HAP-1 (cell line): ENCODE data around the gene SCN8A.
"Not testable (repeated sequence)": the region's sequence is repeated elsewhere in the genome, so short reads cannot be mapped to it uniquely, and the experiment has no call there.

Experiments
- DNase-seq, 2 experiments: peaks; one replicate each; pipeline ENCODE4 v3.0.0-alpha.2; 2016 to 2020; ENCODE audit warnings: low spot score in 2 of 2
- H3K27me3 ChIP-seq: fragments of 250-450 bp; sonication (Bioruptor Pico); 2 replicates; pipeline ENCODE4 v1.5.1; 2020; ENCODE audit warnings: low read depth, mild to moderate bottlenecking, moderate library complexity
- H3K36me3 ChIP-seq: fragments of 250-450 bp; sonication (Bioruptor Pico); replicated peaks from 2 replicates; pipeline ENCODE4 v1.5.1; 2020; ENCODE audit warnings: mild to moderate bottlenecking
- H3K4me1 ChIP-seq: fragments of 250-450 bp; sonication (Bioruptor Pico); 2 replicates; pipeline ENCODE4 v1.5.1; 2020; ENCODE audit warnings: mild to moderate bottlenecking
- H3K4me3 ChIP-seq: fragments of 250-450 bp; sonication (Bioruptor Pico); 2 replicates; pipeline ENCODE4 v1.5.1; 2020; ENCODE audit warnings: mild to moderate bottlenecking, moderate library complexity
- H3K9me3 ChIP-seq: fragments of 250-450 bp; sonication (Bioruptor Pico); 2 replicates; pipeline ENCODE4 v1.5.1; 2020; ENCODE audit warnings: mild to moderate bottlenecking, moderate library complexity
- in situ Hi-C: fragments of 300-500 bp; cut with MboI; formaldehyde crosslinking; loops from 3 replicates; pipeline ENCODE4 v1.14.3; 2020; ENCODE audit warnings: low sequenced_read_pairs, inconsistent platforms, mixed read lengths

The SCN8A gene

GRCh38 chr12:51591016-51591901 lies at the start of gene SCN8A:
Gene SCN8A, plus strand, starts transcription at chr12:51591233. Its CDS starts 71,585 bp downstream, at chr12:51662818.
- H3K27me3 ChIP-seq = no peaks in the 10 kb centered on the region
- peak; percentile 50 to 85 for DNase-seq
- H3K4me3 ChIP-seq = peak within 1 kb of the TSS; percentile 73
- in situ Hi-C loops = no loop called here
- H3K4me1 ChIP-seq = peaks cover 7% of the 10 kb centered on the region; the same call in 1 of the 2 replicates
- no peaks in the 10 kb centered on the region for H3K9me3 ChIP-seq
- no peaks in the 10 kb centered on the region for H3K36me3 ChIP-seq

GRCh38 chr12:51546097-51546496 lies 44.9 kb upstream of the SCN8A start:
- H3K27me3 ChIP-seq = peaks cover 9% of the 10 kb centered on the region; the same call in 1 of the 2 replicates
- H3K4me3 ChIP-seq = no peak overlapping the region
- no peaks in the 10 kb centered on the region for H3K36me3 ChIP-seq
- H3K4me1 ChIP-seq = no peaks in the 10 kb centered on the region
- no peak for DNase-seq
- in situ Hi-C loops = no loop called here
- H3K9me3 ChIP-seq = no peaks in the 10 kb centered on the region

- Histone ChIP-seq H3K4me1 (no peaks in the 10 kb centered on the region), H3K36me3 (no peaks in the 10 kb centered on the region), H3K27me3 (peaks cover 11% of the 10 kb centered on the region; the same call in 1 of the 2 replicates), H3K9me3 (no peaks in the 10 kb centered on the region), H3K4me3 (no peak overlapping the region)
- DNase-seq = no peak
- in situ Hi-C loops = no loop called here
Measured at GRCh38 chr12:51547606-51548005, 43.4 kb upstream of the SCN8A start.

- H3K9me3 ChIP-seq = no peaks in the 10 kb centered on the region
- DNase-seq = no peak
- in situ Hi-C loops = no loop called here
- H3K36me3 ChIP-seq = no peaks in the 10 kb centered on the region
- H3K4me3 ChIP-seq = no peak overlapping the region
- H3K4me1 ChIP-seq = no peaks in the 10 kb centered on the region
- peaks cover 11% of the 10 kb centered on the region; the same call in 1 of the 2 replicates for H3K27me3 ChIP-seq
Measured at GRCh38 chr12:51548241-51548640, 42.8 kb upstream of the SCN8A start.

- Histone ChIP-seq H3K4me1 (no peaks in the 10 kb centered on the region), H3K36me3 (no peaks in the 10 kb centered on the region), H3K4me3 (no peak overlapping the region), H3K9me3 (no peaks in the 10 kb centered on the region; the same call in 1 of the 2 replicates), H3K27me3 (peaks cover 8% of the 10 kb centered on the region; the same call in 1 of the 2 replicates)
- in situ Hi-C loops = no loop called here
- DNase-seq = no peak
Measured at GRCh38 chr12:51549637-51550036, 41.4 kb upstream of the SCN8A start.

- in situ Hi-C loops, H3K4me3 ChIP-seq, H3K9me3 ChIP-seq, DNase-seq, H3K4me1 ChIP-seq, H3K36me3 ChIP-seq, H3K27me3 ChIP-seq: not testable (repeated sequence)
Measured at GRCh38 chr12:51568271-51569032, 22.6 kb upstream of the SCN8A start.

GRCh38 chr12:51579321-51579850 lies 11.6 kb upstream of the SCN8A start:
- DNase-seq = no peak
- Histone ChIP-seq H3K4me1 (no peaks in the 10 kb centered on the region), H3K27me3 (no peaks in the 10 kb centered on the region), H3K36me3 (no peaks in the 10 kb centered on the region), H3K4me3 (no peak overlapping the region), H3K9me3 (no peaks in the 10 kb centered on the region)
- in situ Hi-C loops = no loop called here

GRCh38 chr12:51589060-51589459 lies 2.0 kb upstream of the SCN8A start:
- no peak for DNase-seq
- in situ Hi-C loops = no loop called here
- Histone ChIP-seq H3K4me3 (no peak overlapping the region), H3K4me1 (peaks cover 7% of the 10 kb centered on the region; the same call in 1 of the 2 replicates), H3K27me3 (peaks cover 2% of the 10 kb centered on the region; the same call in 1 of the 2 replicates), H3K36me3 (no peaks in the 10 kb centered on the region), H3K9me3 (no peaks in the 10 kb centered on the region)

- H3K4me3 ChIP-seq = no peak overlapping the region
- in situ Hi-C loops = no loop called here
- no peak for DNase-seq
- H3K9me3 ChIP-seq = no peaks in the 10 kb centered on the region
- peaks cover 2% of the 10 kb centered on the region; the same call in 1 of the 2 replicates for H3K27me3 ChIP-seq
- peaks cover 7% of the 10 kb centered on the region; the same call in 1 of the 2 replicates for H3K4me1 ChIP-seq
- H3K36me3 ChIP-seq = no peaks in the 10 kb centered on the region
Measured at GRCh38 chr12:51589557-51590176, 1.4 kb upstream of the SCN8A start.

- peak; percentile 80 to 89 for DNase-seq
- Histone ChIP-seq H3K9me3 (no peaks in the 10 kb centered on the region), H3K27me3 (peaks cover under 1% of the 10 kb centered on the region; the same call in 1 of the 2 replicates), H3K36me3 (no peaks in the 10 kb centered on the region), H3K4me1 (peaks cover 7% of the 10 kb centered on the region; the same call in 1 of the 2 replicates), H3K4me3 (peak overlapping the region; percentile 43)
- in situ Hi-C loops = no loop called here
Measured at GRCh38 chr12:51590347-51591015, 552 bp upstream of the SCN8A start.

- in situ Hi-C loops = no loop called here
- peaks cover 7% of the 10 kb centered on the region; the same call in 1 of the 2 replicates for H3K4me1 ChIP-seq
- no peaks in the 10 kb centered on the region for H3K9me3 ChIP-seq
- 0 out of 2 replicates have a peak overlapping the region, but pooled peaks have one; percentile 2 for H3K4me3 ChIP-seq
- H3K36me3 ChIP-seq = no peaks in the 10 kb centered on the region
- no peaks in the 10 kb centered on the region for H3K27me3 ChIP-seq
- no peak for DNase-seq
Measured at GRCh38 chr12:51592034-51592705, 1.1 kb downstream of the SCN8A start.

- H3K27me3 ChIP-seq = no peaks in the 10 kb centered on the region
- no peak overlapping the region for H3K4me3 ChIP-seq
- H3K36me3 ChIP-seq = no peaks in the 10 kb centered on the region
- DNase-seq = no peak
- H3K9me3 ChIP-seq = no peaks in the 10 kb centered on the region
- in situ Hi-C loops = no loop called here
- peaks cover 7% of the 10 kb centered on the region; the same call in 1 of the 2 replicates for H3K4me1 ChIP-seq
Measured at GRCh38 chr12:51593021-51593420, 2.0 kb downstream of the SCN8A start.
